WI38 (cell line): Measurements from ENCODE around the gene GRIFIN.

ENCODE experiments used
- H3K4me3 ChIP-seq: 2 replicates; pipeline ENCODE4 v1.5.1; 2011; ENCODE audit warnings: low read depth, mild to moderate bottlenecking, control low read depth, low read length
- TF ChIP-seq, protein P1 (sequence below): IDR thresholded peaks from 2 replicates; pipeline ENCODE4 v1.5.1; 2012; ENCODE audit warnings: low read depth, mild to moderate bottlenecking, control low read depth, low read length

Gene GRIFIN

GRCh38 chr7:2507917-2508306, 31.7 kb upstream of the GRIFIN start:
- TF ChIP-seq, protein P1, sequence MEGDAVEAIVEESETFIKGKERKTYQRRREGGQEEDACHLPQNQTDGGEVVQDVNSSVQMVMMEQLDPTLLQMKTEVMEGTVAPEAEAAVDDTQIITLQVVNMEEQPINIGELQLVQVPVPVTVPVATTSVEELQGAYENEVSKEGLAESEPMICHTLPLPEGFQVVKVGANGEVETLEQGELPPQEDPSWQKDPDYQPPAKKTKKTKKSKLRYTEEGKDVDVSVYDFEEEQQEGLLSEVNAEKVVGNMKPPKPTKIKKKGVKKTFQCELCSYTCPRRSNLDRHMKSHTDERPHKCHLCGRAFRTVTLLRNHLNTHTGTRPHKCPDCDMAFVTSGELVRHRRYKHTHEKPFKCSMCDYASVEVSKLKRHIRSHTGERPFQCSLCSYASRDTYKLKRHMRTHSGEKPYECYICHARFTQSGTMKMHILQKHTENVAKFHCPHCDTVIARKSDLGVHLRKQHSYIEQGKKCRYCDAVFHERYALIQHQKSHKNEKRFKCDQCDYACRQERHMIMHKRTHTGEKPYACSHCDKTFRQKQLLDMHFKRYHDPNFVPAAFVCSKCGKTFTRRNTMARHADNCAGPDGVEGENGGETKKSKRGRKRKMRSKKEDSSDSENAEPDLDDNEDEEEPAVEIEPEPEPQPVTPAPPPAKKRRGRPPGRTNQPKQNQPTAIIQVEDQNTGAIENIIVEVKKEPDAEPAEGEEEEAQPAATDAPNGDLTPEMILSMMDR, result no peak
- no peak overlapping the region for H3K4me3 ChIP-seq

DNA sequence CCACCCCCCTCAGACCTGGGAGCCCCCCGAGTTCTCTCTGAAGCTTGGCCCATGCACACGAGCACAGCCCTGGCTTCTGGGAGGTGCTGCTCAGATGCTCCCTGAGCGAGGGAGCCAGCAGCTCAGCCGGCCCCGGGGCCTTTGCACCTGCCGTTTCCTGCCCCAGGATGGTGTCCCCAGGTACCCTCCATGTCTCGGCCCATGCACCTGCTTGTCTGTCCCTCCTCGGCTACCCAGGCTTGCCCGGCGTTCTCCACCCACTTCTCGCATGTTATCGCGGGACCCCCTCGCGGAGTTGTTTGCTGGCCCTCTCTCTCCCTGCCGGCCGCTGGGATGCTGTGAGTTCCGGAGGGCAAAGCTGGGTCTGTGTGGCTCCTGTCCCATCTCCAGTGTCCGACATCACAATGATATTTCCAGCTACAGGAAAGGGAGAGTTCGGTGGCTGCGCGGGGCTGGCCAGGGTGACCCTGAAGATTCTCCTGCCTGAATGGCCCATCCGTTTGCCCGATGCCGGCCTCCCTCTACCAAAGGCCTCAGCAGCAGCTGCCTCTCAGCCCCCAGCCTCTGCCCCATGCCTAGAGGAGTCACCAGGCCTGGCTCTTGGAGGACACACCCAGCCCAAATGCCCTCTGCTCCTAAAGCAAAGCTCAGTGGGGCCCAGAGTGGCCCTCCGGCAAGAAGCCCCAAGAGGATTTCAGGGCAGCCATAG, 31.2 kb upstream of the GRIFIN start:
- TF ChIP-seq, protein P1, result no peak
- H3K4me3 ChIP-seq, result no peak overlapping the region

DNA sequence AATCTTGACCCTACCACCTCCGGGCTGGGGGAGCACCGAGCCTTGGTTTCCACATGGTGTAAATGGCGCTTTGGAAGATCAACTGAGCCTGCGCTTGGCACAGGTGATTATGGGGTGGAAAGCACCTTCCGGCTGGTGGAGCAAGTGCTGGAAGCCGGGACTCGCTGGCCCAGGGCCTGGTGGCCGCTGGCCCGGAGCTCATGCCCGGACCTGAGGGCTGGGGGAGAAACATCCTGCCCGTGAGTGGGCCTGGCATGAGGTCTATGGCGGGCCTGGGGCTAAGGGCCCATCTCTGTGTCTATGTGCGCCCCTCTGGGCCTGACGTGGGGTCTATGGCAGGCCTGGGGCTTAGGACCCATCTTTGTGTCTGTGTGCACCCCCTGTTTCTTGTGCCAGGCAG, 29.2 kb upstream of the GRIFIN start:
- no peak overlapping the region for H3K4me3 ChIP-seq
- TF ChIP-seq, protein P1, result no peak

DNA sequence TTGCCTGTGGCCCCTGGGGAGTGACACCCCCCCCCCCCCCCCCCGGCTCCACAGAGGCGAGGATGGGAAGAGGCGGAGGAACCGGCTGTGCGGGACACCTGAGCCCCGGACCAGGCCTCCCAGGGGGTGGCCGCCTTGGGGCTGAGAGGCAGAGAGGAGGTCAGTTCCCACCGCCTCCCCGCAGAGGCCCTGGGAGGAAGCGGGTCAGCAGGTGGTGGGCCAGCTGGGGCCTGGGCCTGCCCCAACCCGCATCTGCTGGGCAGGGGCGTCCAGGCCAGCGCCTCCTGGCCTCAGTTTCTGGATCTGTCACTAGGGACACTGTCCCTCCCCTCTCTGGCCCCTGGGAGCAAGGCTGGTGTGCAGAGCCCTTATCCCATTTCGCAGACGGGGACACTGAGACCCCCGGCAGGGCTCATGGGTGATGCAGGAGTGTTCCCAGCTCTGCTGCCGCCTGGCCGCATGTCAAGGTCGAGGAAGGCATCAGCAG, 28.7 kb upstream of the GRIFIN start:
- TF ChIP-seq, protein P1, result no peak

GRCh38 chr7:2504128-2504888, 28.1 kb upstream of the GRIFIN start:
- TF ChIP-seq, protein P1, result no peak
- no peak overlapping the region for H3K4me3 ChIP-seq

More for the DNA sequence above, 28.7 kb upstream of the GRIFIN start:
- H3K4me3 ChIP-seq, result no peak overlapping the region

- H3K4me3 ChIP-seq, result no peak overlapping the region
- TF ChIP-seq, protein P1, result no peak
These were observed 27.1 kb upstream of the GRIFIN start for GRCh38 chr7:2503056-2503941.

GRCh38 chr7:2502647-2502966, 26.4 kb upstream of the GRIFIN start:
- TF ChIP-seq, protein P1, result no peak
- no peak overlapping the region for H3K4me3 ChIP-seq
